EH (cell line): ENCODE measurements around the gene ADGRF3.
A peak's percentile ranks its signal among the peaks of the same experiment; 100 is the strongest.
"Not testable (repeated sequence)": the region's sequence is repeated elsewhere in the genome, so short reads cannot be mapped to it uniquely, and the experiment has no call there.

ENCODE experiments used
- DNase-seq: peaks from one replicate; pipeline ENCODE4 v3.0.0-alpha.2; 2015; ENCODE audit warnings: low read depth

Gene ADGRF3

DNA sequence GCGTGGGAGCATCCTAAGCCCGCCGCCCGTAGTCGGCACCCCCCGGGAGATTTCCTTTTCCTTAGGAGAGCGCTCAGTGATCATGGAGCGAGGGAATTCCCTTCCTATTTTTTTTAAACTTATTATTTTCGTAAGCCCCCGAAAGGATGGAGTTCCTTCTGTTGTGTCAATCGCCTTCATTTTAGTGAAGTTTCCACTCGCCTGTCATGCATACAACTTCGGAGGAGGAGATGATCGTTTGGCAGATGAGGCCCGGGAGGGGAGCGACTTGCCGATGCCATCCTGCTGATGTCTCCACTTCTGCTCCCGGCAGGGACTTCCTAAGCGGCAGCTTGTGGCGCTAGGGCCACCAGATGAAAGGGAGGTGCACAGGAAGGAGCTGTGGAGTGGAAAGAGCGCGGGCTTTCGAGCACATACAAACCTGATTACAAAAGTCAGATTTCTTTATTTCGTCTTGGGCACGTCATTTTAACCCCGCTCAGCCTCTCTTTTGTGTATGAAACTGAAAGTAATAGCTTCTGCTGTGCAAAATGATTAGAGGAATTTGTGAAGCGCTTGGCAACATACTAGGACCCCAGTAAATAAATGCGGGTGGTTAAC lies at the start of gene ADGRF3:
TSS of gene ADGRF3 (minus strand) at position 336 of the 600 bp plus-strand sequence. CDS start 555 bp downstream, outside the sequence.
- DNase-seq: peak; percentile 64

DNA sequence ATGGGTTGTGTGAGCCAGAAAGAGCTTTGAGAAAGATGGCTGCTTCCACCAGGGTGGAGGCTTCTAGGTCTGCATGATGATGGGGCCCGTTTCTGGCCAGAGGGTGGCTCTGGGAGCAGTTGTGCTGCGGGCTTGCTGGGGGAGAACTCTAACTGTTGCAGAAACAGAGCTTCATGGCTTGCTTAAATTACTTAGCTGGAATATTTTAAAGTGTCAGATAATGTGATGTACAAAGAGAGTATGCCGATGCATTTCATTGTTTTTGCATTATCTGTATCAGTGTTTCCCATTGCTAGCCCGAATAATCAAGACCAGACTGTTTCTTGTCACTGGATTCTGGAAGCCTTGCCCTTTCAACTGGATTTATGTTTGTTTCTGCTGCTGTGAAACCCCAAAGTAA lies 48.8 kb upstream of the ADGRF3 start:
- DNase-seq: no peak

- DNase-seq: no peak
Measured at GRCh38 chr2:26394694-26395093, 48.1 kb upstream of the ADGRF3 start.

DNA sequence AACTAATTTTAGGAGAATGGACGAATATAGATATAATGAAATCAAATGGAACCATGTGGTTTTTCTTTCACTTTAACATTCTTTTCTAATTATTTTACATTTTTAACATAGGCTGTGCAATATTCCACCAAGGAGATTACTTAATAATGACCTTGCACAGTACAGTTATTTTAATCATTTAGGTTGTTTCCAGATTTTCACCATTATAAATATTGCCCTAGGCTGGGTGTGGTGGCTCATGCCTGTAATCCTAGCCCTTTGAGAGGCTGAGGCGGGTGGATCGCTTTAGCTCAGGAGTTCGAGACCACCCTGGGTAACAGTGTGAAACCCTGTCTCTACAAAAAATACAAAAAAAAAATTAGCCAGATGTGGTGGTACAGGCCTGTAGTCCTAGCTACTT lies 40.6 kb upstream of the ADGRF3 start:
- DNase-seq: no peak

DNA sequence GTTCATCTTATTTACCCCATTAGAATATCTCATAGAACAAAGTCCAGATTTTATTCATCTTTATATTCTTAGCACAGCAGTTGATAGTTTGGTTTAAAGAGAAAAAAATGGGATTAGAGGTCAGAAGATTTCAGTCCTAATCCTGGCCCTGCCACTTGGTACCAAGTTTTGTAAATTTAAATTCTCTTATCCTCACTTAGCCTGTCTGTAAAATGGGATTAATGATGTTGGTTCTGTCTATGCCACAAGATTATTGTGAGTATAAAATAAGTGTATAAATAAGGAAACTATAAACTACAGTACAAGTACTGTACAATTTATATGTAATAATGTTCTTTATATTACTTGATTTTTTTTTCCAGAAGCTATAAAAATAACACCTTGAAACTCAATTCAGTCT lies 38.0 kb upstream of the ADGRF3 start:
- DNase-seq: no peak

- peak; percentile 35 for DNase-seq
Measured at GRCh38 chr2:26384183-26384582, 37.6 kb upstream of the ADGRF3 start.

DNA sequence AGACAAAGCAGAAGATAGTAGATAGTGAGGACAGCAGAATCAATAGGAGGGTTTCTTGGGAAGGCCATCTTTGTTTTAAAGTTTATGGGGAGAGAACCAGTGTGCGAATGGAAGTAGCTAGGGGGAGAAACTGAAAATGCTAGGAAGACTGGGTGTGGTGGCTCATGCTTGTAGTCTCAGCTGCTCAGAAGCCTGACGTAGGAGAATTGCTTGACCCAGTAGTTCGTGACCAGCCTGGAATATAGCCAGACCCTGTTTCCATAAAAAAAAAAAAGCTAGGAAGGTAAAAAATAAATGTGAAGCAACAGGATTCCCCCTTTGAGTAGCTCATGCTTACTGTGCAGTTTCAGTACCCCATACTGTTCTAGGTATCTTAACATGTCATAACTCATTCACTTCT lies 36.0 kb upstream of the ADGRF3 start:
- no peak for DNase-seq

DNA sequence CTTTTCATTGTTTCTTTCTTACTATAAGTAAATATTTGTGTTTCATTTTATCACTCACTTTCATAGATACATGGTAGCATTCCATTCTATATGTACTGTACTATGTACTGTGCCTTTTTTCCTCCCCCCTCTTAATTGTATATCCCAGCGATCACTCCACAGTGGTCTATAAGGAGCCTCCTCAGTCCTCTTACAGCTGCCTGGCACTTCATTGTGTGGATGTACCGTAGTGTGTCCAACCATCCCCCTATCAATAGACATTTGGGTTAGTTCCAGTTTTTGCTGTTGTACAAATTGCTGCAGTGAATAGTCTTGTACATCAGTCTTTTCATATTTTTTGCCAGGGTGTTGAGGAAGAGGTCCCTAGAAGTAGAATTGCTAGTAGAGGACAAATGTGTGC lies 33.7 kb upstream of the ADGRF3 start:
- no peak for DNase-seq

GRCh38 chr2:26376799-26377198 lies 30.2 kb upstream of the ADGRF3 start:
- no peak for DNase-seq

DNA sequence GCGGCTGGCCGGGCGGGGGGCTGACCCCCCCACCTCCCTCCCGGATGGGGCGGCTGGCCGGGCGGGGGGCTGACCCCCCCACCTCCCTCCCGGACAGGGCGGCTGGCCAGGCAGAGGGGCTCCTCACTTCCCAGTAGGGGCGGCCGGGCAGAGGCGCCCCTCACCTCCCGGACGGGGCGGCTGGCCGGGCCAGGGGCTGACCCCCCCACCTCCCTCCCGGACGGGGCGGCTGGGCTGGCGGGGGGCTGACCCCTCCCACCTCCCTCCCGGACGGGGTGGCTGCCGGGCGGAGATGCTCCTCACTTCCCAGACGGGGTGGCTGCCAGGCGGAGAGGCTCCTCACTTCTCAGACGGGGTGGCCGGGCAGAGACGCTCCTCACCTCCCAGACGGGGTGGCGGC lies 24.3 kb upstream of the ADGRF3 start:
- not testable (repeated sequence) for DNase-seq

- DNase-seq: not testable (repeated sequence)
Measured at GRCh38 chr2:26369664-26370063, 23.1 kb upstream of the ADGRF3 start.

DNA sequence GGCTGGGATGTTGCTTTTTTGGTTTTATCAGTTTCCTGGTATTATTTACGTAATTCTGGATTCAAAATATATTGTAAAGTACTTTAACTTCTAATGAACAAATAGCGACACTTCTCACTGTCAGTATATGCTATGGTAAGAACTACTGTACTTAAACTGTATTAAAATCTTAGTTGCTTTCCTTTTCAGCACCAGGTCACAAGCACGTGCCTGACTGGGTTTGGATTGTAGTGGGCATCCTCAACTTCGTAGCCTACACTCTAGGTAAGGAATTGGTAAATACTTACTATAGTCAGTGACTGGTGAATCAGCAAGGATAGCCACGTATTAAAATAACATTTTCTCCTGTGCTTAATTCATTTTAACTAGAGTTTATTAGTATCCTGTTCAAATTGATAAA lies 20.4 kb upstream of the ADGRF3 start:
- no peak for DNase-seq

GRCh38 chr2:26364669-26365068 lies 18.1 kb upstream of the ADGRF3 start:
- DNase-seq: no peak

DNA sequence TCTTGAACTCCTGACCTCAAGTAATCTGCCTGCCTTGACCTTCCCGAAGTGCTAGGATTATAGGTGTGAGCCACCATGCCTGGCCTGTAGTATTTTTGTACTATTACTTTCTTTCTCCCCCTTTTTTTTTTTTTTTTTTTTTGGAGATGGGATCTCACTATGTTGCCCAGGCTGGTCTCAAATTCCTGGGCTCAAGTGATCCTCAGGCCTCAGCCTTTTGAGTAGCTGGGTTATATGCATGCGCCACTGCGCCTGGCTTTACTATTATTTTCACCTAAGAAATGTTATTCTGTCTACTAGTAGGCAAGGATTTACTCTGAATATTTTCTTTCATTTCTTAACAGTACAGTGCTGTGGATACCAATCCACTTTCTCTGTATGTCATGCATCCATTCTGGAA lies 17.4 kb upstream of the ADGRF3 start:
- DNase-seq: no peak

DNA sequence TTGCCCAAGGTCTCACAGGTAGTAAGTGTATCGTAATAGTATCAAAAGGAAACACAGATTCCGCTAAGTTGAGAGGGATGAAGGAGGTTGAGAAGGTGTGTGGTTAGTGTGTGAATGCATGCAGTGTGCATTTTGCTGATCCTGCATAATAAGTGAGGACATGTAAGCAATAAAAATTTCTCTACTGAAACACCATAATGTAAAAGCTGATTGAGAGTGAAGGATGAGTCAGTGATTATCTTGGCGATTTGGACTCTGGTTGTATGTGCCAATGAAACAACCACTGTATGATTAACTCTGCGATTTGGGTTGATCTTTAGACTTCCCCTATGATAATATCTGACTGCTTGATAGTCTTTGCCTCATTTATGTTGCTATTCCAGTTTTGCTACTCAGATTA lies 16.7 kb upstream of the ADGRF3 start:
- DNase-seq: peak; percentile 62

GRCh38 chr2:26359886-26360473 lies 13.4 kb upstream of the ADGRF3 start:
- DNase-seq: no peak

DNA sequence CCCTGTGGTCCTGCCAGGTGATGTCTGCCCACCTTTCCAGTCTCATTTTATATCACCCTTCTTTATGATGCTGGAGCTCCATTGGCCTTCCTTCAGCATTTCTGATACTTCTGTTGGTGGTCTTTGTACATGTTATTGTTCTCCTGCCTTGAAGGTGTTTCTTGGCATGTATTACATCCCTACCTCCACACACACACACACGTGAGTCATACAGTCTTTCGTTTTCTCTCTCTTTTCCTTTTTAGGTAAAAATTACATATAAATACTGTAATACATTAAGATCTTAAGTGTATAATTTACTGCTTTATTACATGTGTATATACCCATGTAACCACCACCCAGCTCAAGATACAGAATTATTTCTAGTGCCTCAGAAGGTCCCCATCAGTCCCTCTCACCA lies 10.2 kb upstream of the ADGRF3 start:
- DNase-seq: no peak

GRCh38 chr2:26356111-26356510 lies 9.5 kb upstream of the ADGRF3 start:
- DNase-seq: no peak

GRCh38 chr2:26355038-26355995 lies 8.7 kb upstream of the ADGRF3 start:
- peak; percentile 90 for DNase-seq

DNA sequence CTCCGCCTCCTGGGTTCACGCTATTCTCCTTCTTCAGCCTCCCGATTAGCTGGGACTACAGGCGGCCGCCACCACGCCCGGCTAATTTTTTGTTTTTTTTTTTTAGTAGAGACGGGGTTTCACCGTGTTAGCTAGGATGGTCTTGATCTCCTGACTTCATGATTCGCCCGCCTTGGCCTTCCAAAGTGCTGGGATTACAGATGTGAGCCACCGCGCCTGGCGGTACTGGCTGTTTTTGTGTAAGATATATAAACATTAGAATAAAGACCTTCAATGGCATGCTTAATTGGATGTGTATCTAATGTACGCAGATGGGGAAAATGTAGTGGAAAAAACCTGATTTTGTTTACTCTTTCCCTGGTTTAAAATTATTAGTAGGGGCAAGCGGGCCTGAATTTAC lies 7.9 kb upstream of the ADGRF3 start:
- DNase-seq: not testable (repeated sequence)

DNA sequence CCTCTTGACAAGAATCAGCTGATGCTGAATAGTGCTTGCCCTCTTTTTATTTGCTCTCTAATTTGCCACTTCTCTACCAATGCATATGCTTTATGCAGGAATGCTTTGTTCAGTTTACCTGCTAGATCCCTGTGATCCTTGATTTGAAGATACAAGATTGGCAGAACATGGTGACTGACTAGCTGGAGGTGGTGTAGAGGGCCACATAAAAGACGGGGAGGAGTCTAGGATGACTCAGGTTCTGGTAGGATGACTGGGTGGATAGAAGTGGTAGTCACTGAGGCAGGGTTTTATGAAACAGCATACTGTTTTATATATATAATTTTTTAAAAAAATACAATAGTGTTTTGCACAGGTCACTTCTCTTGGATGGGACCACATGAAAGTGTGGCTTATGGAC lies 6.3 kb upstream of the ADGRF3 start:
- peak; percentile 40 for DNase-seq

- DNase-seq: no peak
Measured at GRCh38 chr2:26351375-26352090, 4.9 kb upstream of the ADGRF3 start.
